IMR-90 (cell line): ENCODE results near the gene LHPP. TPM values are rescaled to one million over a fixed set of nuclear protein-coding genes. Genes with fewer than 3 reads are reported as not detected.

Experiments
- ATAC-seq: fragments of 200-7000 bp; cut with Tn5 transposase; 2 replicates; pipeline ENCODE4 v1.9.1; 2020; ENCODE audit warnings: low read depth, mild to moderate bottlenecking, moderate library complexity
- BruUV-seq: library from RNA; stranded (reverse); fragments of 400-500 nt; replicated peaks from 2 replicates; lab custom pipeline; 2021; lab: Mats Ljungman, UMichigan
- CTCF ChIA-PET: fragments of 300-600 bp; formaldehyde crosslinking; extraction: SDS; loops from one replicate; lab custom pipeline; 2021; ENCODE audit warnings: antibody characterized with exemption; lab: Yijun Ruan, JAX
- POLR2A ChIA-PET: fragments of 300-600 bp; sonication (Branson Sonifier 250); formaldehyde crosslinking; loops from one replicate; lab custom pipeline; 2022; ENCODE audit warnings: antibody characterized with exemption; ENCODE audit not compliant: unreplicated experiment; lab: Charles Lee
- DNase-seq: peaks from one replicate; pipeline ENCODE4 v3.0.0; 2013
- H2AFZ ChIP-seq: replicated peaks from 2 replicates; pipeline ENCODE3; 2013; ENCODE audit warnings: low read length, mild to moderate bottlenecking; ENCODE audit not compliant: poor library complexity
- H2AK5ac ChIP-seq: 2 replicates; pipeline ENCODE4 v1.6.1; 2013; ENCODE audit warnings: low read depth, low read length, inconsistent platforms
- H2AK9ac ChIP-seq: replicated peaks from 2 replicates; pipeline ENCODE3; 2013; ENCODE audit warnings: mild to moderate bottlenecking, low read depth, low read length, moderate library complexity; ENCODE audit not compliant: poor library complexity
- H2BK120ac ChIP-seq: 2 replicates; pipeline ENCODE4 v1.6.1; 2013; ENCODE audit warnings: low read depth, low read length, inconsistent platforms
- H2BK15ac ChIP-seq: 3 replicates; pipeline ENCODE4 v1.6.1; 2013; ENCODE audit warnings: low read depth, low read length, inconsistent platforms
- H2BK20ac ChIP-seq: 2 replicates; pipeline ENCODE4 v1.6.1; 2013; ENCODE audit warnings: low read depth, mild to moderate bottlenecking, inconsistent platforms, low read length, moderate library complexity
- H2BK5ac ChIP-seq: 2 replicates; pipeline ENCODE4 v1.6.1; 2013; ENCODE audit warnings: mild to moderate bottlenecking, low read depth, low read length, inconsistent platforms; ENCODE audit not compliant: poor library complexity, severe bottlenecking
- H3K14ac ChIP-seq: replicated peaks from 2 replicates; pipeline ENCODE4 v1.6.1; 2013; ENCODE audit warnings: low read depth, low read length, inconsistent platforms
- H3K18ac ChIP-seq: 2 replicates; pipeline ENCODE4 v1.6.1; 2013; ENCODE audit warnings: low read depth, low read length, control low read depth
- H3K23ac ChIP-seq: 2 replicates; pipeline ENCODE4 v1.6.1; 2013; ENCODE audit warnings: low read depth, low read length, inconsistent platforms
- H3K27ac ChIP-seq: 2 replicates; pipeline ENCODE4 v1.5.1; 2013; ENCODE audit warnings: mild to moderate bottlenecking, control low read depth, low read length; ENCODE audit not compliant: insufficient read depth
- H3K27me3 ChIP-seq: 2 replicates; pipeline ENCODE4 v1.6.1; 2013; ENCODE audit warnings: low read length; ENCODE audit not compliant: control insufficient read depth, insufficient read depth
- H3K36me3 ChIP-seq: 2 replicates; pipeline ENCODE4 v1.6.1; 2013; ENCODE audit warnings: low read length, mixed read lengths; ENCODE audit not compliant: control insufficient read depth, insufficient read depth
- H3K4ac ChIP-seq: 2 replicates; pipeline ENCODE4 v1.6.1; 2013; ENCODE audit warnings: low read depth, low read length, inconsistent platforms
- H3K4me1 ChIP-seq: 2 replicates; pipeline ENCODE4 v1.6.1; 2013; ENCODE audit warnings: low read length, mixed read lengths; ENCODE audit not compliant: control insufficient read depth, insufficient read depth
- H3K4me2 ChIP-seq: 2 replicates; pipeline ENCODE4 v1.6.1; 2013; ENCODE audit warnings: low read depth, mild to moderate bottlenecking, control low read depth, low read length, moderate library complexity
- H3K4me3 ChIP-seq: 2 replicates; pipeline ENCODE4 v1.5.1; 2013; ENCODE audit warnings: low read depth, mild to moderate bottlenecking, control low read depth, low read length, moderate library complexity; ENCODE audit not compliant: insufficient read depth
- H3K56ac ChIP-seq: 2 replicates; pipeline ENCODE4 v1.6.1; 2013; ENCODE audit warnings: low read length, inconsistent platforms; ENCODE audit not compliant: insufficient read depth; ENCODE audit errors: extremely low read depth
- H3K79me1 ChIP-seq, 2 experiments: 2 replicates each; pipeline ENCODE4 v1.6.1; 2013; ENCODE audit warnings: low read length in 2 of 2, inconsistent platforms in 1 of 2, low read depth in 1 of 2
- H3K9ac ChIP-seq: 2 replicates; pipeline ENCODE4 v1.6.1; 2013; ENCODE audit warnings: low read depth, low read length, control low read depth
- H3K9me1 ChIP-seq: 2 replicates; pipeline ENCODE4 v1.6.1; 2013; ENCODE audit warnings: low read length, inconsistent platforms; ENCODE audit not compliant: insufficient read depth
- H3K9me3 ChIP-seq: 2 replicates; pipeline ENCODE4 v1.6.1; 2013; ENCODE audit warnings: low read length; ENCODE audit not compliant: control insufficient read depth, insufficient read depth
- H4K20me1 ChIP-seq: 2 replicates; pipeline ENCODE4 v1.6.1; 2013; ENCODE audit warnings: low read length, inconsistent platforms; ENCODE audit not compliant: insufficient read depth
- H4K5ac ChIP-seq: 2 replicates; pipeline ENCODE4 v1.6.1; 2013; ENCODE audit warnings: mild to moderate bottlenecking, low read depth, low read length, control low read depth
- H4K8ac ChIP-seq, 2 experiments: 2 replicates each; pipeline ENCODE4 v1.6.1; 2013; ENCODE audit warnings: low read depth in 2 of 2, low read length in 2 of 2, control low read depth in 1 of 2, inconsistent platforms in 1 of 2
- H4K91ac ChIP-seq: 2 replicates; pipeline ENCODE4 v1.6.1; 2013; ENCODE audit warnings: low read depth, low read length, inconsistent platforms; ENCODE audit not compliant: insufficient read depth
- BHLHE40 ChIP-seq: fragments of 150-350 bp; IDR thresholded peaks from 2 replicates; pipeline ENCODE4 v1.6.1; 2016; ENCODE audit warnings: mild to moderate bottlenecking, low read depth, low read length
- CEBPB ChIP-seq: IDR thresholded peaks from 2 replicates; pipeline ENCODE4 v1.6.1; 2012; ENCODE audit warnings: low read depth, low read length, improper control_type of control experiment
- CHD1 ChIP-seq: IDR thresholded peaks from 2 replicates; pipeline ENCODE4 v1.6.1; 2012; ENCODE audit warnings: low read depth, low read length, improper control_type of control experiment
- FOS ChIP-seq: fragments of 150-350 bp; IDR thresholded peaks from 2 replicates; pipeline ENCODE4 v1.6.1; 2016; ENCODE audit warnings: low read depth, low read length
- MAFK ChIP-seq: IDR thresholded peaks from 2 replicates; pipeline ENCODE4 v1.6.1; 2012; ENCODE audit warnings: low read depth, low read length, improper control_type of control experiment
- MAZ ChIP-seq: IDR thresholded peaks from 2 replicates; pipeline ENCODE4 v1.6.1; 2012; ENCODE audit warnings: low read depth, mild to moderate bottlenecking, low read length, improper control_type of control experiment, moderate library complexity, borderline replicate concordance
- MXI1 ChIP-seq: IDR thresholded peaks from 2 replicates; pipeline ENCODE4 v1.6.1; 2012; ENCODE audit warnings: low read depth, mild to moderate bottlenecking, low read length, moderate library complexity, borderline replicate concordance
- NFE2L2 ChIP-seq: fragments of 150-350 bp; IDR thresholded peaks from 2 replicates; pipeline ENCODE4 v1.6.1; 2016; ENCODE audit warnings: low read depth, mild to moderate bottlenecking, low read length
- POLR2A ChIP-seq: IDR thresholded peaks from 2 replicates; pipeline ENCODE4 v1.6.1; 2012; ENCODE audit warnings: mild to moderate bottlenecking, low read depth, low read length
- RAD21 ChIP-seq: IDR thresholded peaks from 2 replicates; pipeline ENCODE4 v1.6.1; 2012; ENCODE audit warnings: low read length, improper control_type of control experiment
- RFX5 ChIP-seq: IDR thresholded peaks from 2 replicates; pipeline ENCODE4 v1.8.0; 2012; ENCODE audit warnings: low read depth, mild to moderate bottlenecking, low read length, moderate library complexity
- SMC3 ChIP-seq: fragments of 150-350 bp; IDR thresholded peaks from 2 replicates; pipeline ENCODE4 v1.6.1; 2016; ENCODE audit warnings: low read depth, mild to moderate bottlenecking, antibody characterized with exemption, low read length, moderate library complexity
- WGBS, 2 experiments: methylation state at CpG; one replicate each; pipeline versions ENCODE4 v1.1.5 to v1.1.7; 2013; ENCODE audit warnings: missing lambda C conversion rate in 2 of 2; ENCODE audit not compliant: insufficient read length in 1 of 2; ENCODE audit errors: extremely low coverage in 2 of 2; 5-methylcytosine and 5-hydroxymethylcytosine counted together
- dilution Hi-C: fragments of 300-500 bp; cut with HindIII; formaldehyde crosslinking; loops from one replicate; pipeline ENCODE4 v1.14.3; 2018; ENCODE audit warnings: low sequenced_read_pairs; ENCODE audit not compliant: unreplicated experiment
- in situ Hi-C: fragments of 300-500 bp; cut with MboI; formaldehyde crosslinking; loops from 3 replicates; pipeline ENCODE4 v1.14.3; 2019; ENCODE audit warnings: low sequenced_read_pairs, inconsistent platforms, mixed read lengths
- intact Hi-C: fragments of 100-400 bp; cut with micrococcal nuclease; formaldehyde crosslinking; loops from 2 replicates; pipeline ENCODE4 v1.10.0; 2022
- polyA plus RNA-seq, 3 experiments: library from polyadenylated mRNA; depleted of rRNA; stranded (reverse); fragments of >200 nt; gene quantifications; 2 replicates each; pipeline ENCODE4 v1.2.3, GENCODE V29; 2012; ENCODE audit warnings: low replicate concordance in 1 of 3
- total RNA-seq: library from RNA; depleted of rRNA; stranded (reverse); fragments of >200 nt; gene quantifications from 2 replicates; pipeline ENCODE4 v1.2.3, GENCODE V29; 2012
- TF ChIP-seq, protein P1 (sequence below): conservative IDR thresholded peaks from 2 replicates; pipeline ENCODE4 v1.5.1; 2012; ENCODE audit warnings: mild to moderate bottlenecking, low read depth, low read length, improper control_type of control experiment
- TF ChIP-seq, protein P2 (sequence below): fragments of 150-350 bp; IDR thresholded peaks from 2 replicates; pipeline ENCODE4 v1.6.1; 2016; ENCODE audit warnings: low read depth, mild to moderate bottlenecking, low read length, moderate library complexity, borderline replicate concordance
- TF ChIP-seq, protein P3 (sequence below): fragments of 150-350 bp; IDR thresholded peaks from 2 replicates; pipeline ENCODE4 v1.6.1; 2017; ENCODE audit warnings: mild to moderate bottlenecking, antibody characterized with exemption, low read length, low read depth

LHPP gene
- total and polyA plus RNA-seq, 2 of the 4 experiments (the other 2 are of a cell fraction): 2.7 to 8.3 TPM

DNA sequence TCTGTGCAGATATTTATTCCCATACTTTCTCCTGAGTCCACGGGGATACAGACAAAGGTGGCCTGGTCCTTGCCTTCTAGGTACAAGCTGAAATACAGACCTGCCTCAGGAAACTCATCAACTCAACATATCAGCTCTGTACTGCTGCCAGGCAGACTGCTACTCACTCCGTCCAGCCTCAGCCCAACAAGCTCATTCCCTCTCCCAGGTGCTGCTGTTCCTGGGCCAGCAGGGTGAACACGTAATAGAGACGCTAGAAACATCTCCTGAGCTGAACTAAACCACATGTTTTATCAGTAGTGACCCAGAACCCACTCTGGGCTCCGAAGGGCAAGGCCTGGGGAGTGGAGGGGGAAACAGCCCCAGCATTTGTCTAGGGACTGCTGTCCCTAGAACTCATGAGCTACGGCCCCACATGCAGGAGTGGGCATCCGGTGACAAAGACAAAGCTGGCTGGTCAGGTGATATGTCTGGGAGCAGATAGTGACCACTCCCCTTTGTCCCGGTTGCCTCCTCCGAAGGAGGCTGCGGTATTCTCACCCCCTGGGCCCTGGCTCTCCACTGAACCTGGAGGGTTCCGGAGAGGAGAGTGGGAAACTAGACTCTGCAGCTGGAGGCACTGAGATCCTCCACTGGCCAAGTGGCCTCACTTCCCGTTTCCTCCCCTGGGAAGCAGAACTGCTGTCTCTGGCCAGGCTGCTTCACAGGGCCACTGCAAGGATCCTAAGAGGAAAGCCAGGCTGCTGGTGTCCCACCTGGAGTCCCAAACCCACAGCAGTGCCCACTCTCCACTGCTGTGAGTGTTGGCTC lies 166.4 kb downstream of the LHPP start:
- Histone ChIP-seq H2AFZ (no peak overlapping the region), H4K20me1 (peaks cover 3% of the 10 kb centered on the region), H3K27me3 (no peaks in the 10 kb centered on the region), H2BK120ac (no peak overlapping the region), H4K91ac (no peak overlapping the region), H2BK15ac (no peak overlapping the region), H2AK9ac (no peak overlapping the region), H3K23ac (no peak overlapping the region), H3K9me1 (no peaks in the 10 kb centered on the region; the same call in 1 of the 2 replicates), H3K18ac (no peak overlapping the region), H3K56ac (no peak overlapping the region), H3K4ac (no peak overlapping the region), H2AK5ac (no peak overlapping the region), H3K9me3 (no peaks in the 10 kb centered on the region), H4K8ac (no peak overlapping the region), H2BK5ac (no peak overlapping the region), H3K27ac (no peak overlapping the region), H4K5ac (no peak overlapping the region), H3K36me3 (no peaks in the 10 kb centered on the region; the same call in 1 of the 2 replicates), H3K79me1 (0 out of 4 replicates have a peak, but pooled peaks cover 0 to 3% of the 10 kb centered on the region in 2 experiments), H3K14ac (no peak overlapping the region), H3K9ac (no peak overlapping the region), H3K4me2 (no peak overlapping the region), H3K4me3 (no peak overlapping the region), H3K4me1 (no peaks in the 10 kb centered on the region; the same call in 1 of the 2 replicates), H2BK20ac (no peak overlapping the region)
- BruUV-seq: no TSS peak
- ATAC-seq: no peak
- no peak for DNase-seq
- intact Hi-C loops (no loop called here), in situ Hi-C loops (no loop called here), dilution Hi-C loops (no loop called here)
- POLR2A ChIA-PET: no interaction called here
- CTCF ChIA-PET: no interaction called here
- WGBS, 2 experiments: 100% methylated on average over 1 of the region's 12 CpGs; no CpG with 5 or more reads in 1 of the 2 experiments
- TF ChIP-seq MAZ (no peak), BHLHE40 (no peak), NFE2L2 (no peak), MAFK (no peak), CHD1 (no peak), SMC3 (no peak), FOS (no peak), RAD21 (no peak), CEBPB (no peak), POLR2A (no peak), RFX5 (no peak), MXI1 (no peak)
- TF ChIP-seq, protein P1, sequence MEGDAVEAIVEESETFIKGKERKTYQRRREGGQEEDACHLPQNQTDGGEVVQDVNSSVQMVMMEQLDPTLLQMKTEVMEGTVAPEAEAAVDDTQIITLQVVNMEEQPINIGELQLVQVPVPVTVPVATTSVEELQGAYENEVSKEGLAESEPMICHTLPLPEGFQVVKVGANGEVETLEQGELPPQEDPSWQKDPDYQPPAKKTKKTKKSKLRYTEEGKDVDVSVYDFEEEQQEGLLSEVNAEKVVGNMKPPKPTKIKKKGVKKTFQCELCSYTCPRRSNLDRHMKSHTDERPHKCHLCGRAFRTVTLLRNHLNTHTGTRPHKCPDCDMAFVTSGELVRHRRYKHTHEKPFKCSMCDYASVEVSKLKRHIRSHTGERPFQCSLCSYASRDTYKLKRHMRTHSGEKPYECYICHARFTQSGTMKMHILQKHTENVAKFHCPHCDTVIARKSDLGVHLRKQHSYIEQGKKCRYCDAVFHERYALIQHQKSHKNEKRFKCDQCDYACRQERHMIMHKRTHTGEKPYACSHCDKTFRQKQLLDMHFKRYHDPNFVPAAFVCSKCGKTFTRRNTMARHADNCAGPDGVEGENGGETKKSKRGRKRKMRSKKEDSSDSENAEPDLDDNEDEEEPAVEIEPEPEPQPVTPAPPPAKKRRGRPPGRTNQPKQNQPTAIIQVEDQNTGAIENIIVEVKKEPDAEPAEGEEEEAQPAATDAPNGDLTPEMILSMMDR: no peak
- TF ChIP-seq, protein P2, sequence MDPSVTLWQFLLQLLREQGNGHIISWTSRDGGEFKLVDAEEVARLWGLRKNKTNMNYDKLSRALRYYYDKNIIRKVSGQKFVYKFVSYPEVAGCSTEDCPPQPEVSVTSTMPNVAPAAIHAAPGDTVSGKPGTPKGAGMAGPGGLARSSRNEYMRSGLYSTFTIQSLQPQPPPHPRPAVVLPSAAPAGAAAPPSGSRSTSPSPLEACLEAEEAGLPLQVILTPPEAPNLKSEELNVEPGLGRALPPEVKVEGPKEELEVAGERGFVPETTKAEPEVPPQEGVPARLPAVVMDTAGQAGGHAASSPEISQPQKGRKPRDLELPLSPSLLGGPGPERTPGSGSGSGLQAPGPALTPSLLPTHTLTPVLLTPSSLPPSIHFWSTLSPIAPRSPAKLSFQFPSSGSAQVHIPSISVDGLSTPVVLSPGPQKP: no peak
- TF ChIP-seq, protein P3, sequence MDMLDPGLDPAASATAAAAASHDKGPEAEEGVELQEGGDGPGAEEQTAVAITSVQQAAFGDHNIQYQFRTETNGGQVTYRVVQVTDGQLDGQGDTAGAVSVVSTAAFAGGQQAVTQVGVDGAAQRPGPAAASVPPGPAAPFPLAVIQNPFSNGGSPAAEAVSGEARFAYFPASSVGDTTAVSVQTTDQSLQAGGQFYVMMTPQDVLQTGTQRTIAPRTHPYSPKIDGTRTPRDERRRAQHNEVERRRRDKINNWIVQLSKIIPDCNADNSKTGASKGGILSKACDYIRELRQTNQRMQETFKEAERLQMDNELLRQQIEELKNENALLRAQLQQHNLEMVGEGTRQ: no peak
